NOMO-1 treated with DMSO at 0.1 percent for 48 hours (cell line): ENCODE data around the gene SYNE1.

Source experiments
- DNase-seq: peaks from one replicate; lab custom pipeline; 2025; ENCODE audit not compliant: unreplicated experiment; lab: John Stamatoyannopoulos, UW

SYNE1 gene

GRCh38 chr6:152295346-152295745 is 341.8 kb downstream of the SYNE1 start:
- no peak for DNase-seq

- DNase-seq = no peak
Measured at GRCh38 chr6:152293404-152293803, 343.8 kb downstream of the SYNE1 start.

GRCh38 chr6:152292555-152292954 is 344.6 kb downstream of the SYNE1 start:
- no peak for DNase-seq

GRCh38 chr6:152290693-152291092 is 346.5 kb downstream of the SYNE1 start:
- no peak for DNase-seq

GRCh38 chr6:152277826-152278329 is 359.3 kb downstream of the SYNE1 start:
- no peak for DNase-seq

DNA sequence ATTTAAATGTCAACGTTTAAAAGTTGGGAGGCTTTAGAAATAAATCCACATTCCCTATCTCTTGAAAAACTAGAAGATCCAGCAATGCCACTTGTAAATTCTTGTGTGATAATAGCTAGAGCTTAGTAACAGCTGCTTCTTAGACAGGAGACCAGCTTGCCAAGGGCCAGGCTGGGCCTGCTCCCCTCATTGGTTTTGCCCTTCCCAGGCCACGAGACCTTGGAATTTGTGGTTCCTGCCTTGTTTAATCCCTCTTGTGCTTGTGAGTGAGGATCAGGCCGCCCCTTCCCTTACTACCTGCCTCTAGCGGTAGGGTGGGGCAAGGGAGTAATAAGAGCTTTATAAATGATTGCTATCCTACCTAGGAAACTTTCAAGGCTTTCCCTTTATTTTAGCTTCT is 363.5 kb downstream of the SYNE1 start:
- no peak for DNase-seq

GRCh38 chr6:152273002-152273401 is 364.2 kb downstream of the SYNE1 start:
- DNase-seq = no peak

GRCh38 chr6:152272486-152272885 is 364.7 kb downstream of the SYNE1 start:
- DNase-seq = no peak

DNA sequence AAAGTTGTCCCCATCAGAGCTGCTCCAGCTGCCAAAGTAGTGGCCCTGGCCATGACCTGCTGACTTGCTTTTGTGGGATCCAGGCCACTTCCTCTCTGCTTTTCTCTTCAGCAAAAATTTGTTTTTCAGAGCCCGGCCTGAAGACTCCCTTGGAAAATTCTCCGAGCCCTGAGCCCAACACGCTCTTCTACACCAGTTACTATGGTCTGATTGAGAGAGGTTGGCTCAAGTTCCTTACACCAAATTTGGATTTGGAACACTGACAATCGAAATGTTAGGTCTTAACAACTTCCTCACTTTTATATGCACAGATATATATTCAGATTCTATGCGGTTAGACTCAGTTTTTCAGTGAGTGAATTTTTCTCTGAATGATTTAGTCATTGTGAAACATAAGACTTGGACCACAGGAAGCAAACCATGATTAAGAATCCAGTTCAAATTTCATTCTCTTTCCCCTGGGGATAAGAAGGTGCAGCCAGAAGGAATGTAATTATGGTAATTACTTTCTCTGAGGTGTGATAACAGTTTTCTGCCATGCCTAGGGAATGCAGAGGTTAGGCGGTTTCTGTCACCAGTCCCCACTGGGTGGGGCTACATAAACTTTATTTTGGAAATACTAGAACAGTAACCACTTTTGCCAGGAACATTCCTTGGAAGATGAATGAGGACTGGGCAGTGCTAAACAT is 365.2 kb downstream of the SYNE1 start:
- DNase-seq = no peak

DNA sequence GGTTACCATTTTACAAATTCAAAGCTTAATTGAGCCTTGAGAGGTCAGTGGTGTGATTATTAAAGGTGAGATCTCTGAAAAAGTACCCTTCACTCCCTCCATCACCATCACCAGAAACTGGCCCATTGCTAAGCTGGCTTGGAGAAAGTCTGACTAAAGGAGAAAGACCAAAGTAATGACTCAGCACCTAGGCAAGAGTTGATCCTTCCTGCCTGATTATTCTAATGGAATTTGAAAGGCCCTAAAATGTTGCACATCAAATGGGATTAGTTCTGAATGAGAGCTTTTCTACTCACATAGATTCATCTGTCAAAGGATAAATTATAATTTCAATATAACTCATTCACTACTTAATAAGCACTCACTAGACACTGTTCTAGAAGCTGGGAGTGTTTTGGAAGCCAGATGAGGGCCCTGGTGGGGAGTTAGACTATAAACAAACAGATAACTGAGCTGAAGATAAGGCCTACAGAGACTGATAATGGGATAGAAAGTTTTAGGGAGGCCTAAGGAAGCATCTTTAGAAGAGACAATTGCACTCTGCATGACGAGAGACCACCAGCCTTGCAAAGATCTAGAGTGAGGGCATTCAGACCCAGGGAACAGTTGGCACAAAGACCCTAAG is 366.7 kb downstream of the SYNE1 start:
- DNase-seq = no peak

DNA sequence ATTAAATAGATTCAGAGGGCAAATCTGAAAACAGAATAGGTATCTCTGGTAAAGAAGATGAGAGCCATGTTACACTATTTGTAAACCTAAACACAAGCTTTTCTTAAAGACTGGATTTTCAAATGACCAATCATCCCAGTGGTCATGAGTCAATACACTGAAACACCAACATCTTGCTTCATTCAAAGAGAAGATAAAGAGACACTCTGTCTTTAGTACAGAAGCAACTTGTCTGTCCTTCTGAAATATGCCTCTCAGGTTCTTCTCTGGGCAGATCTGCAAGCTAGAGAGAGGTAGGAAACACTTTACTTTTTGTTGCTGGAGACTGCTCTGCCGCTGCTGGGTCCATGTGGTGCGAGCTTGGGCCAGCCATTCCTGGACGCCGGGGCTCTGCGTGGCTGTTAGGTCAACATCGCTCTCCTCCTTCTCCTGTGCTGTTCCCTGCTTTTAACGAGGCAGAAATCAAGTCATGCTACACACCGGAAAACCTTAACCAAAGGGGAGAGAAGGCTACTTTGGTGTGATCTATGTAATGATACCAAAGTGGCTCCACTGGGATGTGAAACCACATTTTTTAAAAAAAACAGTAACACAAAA is 368.2 kb downstream of the SYNE1 start:
- DNase-seq = no peak

DNA sequence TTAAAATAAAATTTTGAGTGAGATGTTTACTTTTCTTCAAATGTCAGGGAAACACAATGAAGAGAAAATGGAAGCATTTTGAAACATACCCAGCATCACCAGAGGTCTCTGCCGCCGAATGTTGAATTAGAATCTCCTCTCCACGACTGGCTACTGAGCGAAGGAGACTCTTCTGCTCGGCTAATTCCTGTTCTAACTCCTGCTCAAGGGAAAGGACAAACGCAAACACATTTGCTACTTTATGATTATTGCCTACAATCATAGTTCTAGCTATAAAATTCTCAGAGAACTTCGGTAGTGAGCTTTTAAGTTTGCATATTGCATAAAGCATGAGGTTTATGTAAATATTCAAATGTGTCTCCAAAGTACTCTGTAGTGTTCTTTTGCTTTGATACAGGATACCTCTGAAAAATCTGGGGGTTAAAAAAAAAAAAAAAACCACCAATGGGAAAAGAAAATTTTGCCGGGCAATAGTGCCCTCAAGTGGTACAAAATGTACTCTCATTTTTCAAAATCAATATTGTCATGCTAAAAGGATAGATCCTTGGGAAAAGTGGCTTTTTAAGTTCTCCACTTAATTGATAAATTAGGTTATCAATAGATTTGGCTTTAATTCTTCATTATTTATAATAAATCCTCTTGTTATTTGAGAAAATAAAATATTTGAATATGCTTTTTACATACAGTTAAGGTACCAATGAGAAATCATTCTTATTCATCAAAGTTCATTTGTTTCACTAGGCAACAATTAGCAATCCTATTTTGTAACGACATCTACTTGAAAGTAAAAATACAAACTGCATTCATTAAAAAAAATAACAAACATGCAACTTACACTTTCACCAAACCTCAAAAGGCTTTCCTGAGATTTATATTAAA is 369.0 kb downstream of the SYNE1 start:
- DNase-seq = peak; percentile 15

- no peak for DNase-seq
Measured at GRCh38 chr6:152265651-152266050, 371.5 kb downstream of the SYNE1 start.

GRCh38 chr6:152263582-152263981 is 373.6 kb downstream of the SYNE1 start:
- DNase-seq = no peak

- no peak for DNase-seq
Measured at GRCh38 chr6:152261179-152261578, 376.0 kb downstream of the SYNE1 start.

- DNase-seq = no peak
Measured at GRCh38 chr6:152259234-152259633, 377.9 kb downstream of the SYNE1 start.

- DNase-seq = no peak
Measured at GRCh38 chr6:152257581-152257980, 379.6 kb downstream of the SYNE1 start.

- DNase-seq = no peak
Measured at GRCh38 chr6:152250127-152250526, 387.0 kb downstream of the SYNE1 start.

DNA sequence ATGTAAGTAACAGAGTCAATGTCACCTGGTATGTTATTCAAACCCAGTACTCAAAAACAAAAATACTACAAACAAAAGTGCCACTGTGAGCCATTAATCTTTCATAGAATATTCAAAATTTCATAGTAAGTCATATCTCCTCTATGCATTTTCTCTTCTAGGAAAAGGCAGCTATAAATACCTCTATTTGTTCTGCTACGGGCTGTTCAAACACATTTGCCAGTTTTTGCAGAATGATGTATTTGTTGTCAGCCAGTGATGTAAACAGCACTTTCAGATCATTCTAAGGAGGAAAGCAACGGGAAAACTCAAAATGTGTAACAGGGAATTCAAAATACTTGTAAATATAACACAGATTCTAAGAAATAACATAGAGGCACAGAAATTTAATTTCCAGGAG is 388.2 kb downstream of the SYNE1 start:
- DNase-seq = no peak

DNA sequence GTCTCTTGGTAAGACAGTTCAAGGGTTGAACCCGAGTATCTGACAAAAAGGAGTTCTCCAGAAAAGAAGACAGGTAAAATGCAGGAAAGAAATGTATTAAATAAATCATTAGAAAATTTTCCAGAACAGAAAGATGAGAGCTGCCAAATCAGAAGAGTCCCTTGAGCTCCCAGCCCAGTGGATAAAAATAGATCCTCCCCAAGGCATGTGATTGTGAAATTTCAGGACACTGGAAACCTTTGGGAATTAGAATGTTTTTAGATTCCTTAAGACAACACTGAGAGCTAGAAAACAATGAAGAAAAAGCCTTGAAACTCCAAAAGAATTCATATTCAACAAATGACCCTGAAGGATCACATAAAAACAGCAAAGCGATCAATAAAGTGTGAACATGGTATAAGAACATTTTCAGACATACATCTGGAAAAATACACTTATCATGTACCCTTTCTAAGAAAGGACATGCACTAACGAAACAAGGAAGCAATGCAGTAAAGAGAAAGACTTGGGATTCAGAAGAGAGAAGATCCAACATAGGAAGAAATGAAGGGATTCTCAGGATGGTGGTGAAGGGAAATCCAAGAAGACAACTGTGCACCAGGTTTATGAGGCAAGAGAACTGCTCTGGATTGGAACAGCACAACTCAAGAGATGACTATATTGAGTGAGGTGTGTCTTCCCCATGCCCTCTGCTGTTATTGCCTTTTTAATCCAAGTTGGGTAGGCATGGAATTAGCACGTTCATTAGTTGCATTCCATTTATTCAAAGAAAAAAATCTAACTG is 390.4 kb downstream of the SYNE1 start:
- no peak for DNase-seq
